ENCODE measurements around the gene ELMO3. TPM values are rescaled to one million over a fixed set of nuclear protein-coding genes. Genes with fewer than 3 reads are reported as not detected.
A peak's percentile ranks its signal among the peaks of the same experiment; 100 is the strongest.

Gene ELMO3, protein sequence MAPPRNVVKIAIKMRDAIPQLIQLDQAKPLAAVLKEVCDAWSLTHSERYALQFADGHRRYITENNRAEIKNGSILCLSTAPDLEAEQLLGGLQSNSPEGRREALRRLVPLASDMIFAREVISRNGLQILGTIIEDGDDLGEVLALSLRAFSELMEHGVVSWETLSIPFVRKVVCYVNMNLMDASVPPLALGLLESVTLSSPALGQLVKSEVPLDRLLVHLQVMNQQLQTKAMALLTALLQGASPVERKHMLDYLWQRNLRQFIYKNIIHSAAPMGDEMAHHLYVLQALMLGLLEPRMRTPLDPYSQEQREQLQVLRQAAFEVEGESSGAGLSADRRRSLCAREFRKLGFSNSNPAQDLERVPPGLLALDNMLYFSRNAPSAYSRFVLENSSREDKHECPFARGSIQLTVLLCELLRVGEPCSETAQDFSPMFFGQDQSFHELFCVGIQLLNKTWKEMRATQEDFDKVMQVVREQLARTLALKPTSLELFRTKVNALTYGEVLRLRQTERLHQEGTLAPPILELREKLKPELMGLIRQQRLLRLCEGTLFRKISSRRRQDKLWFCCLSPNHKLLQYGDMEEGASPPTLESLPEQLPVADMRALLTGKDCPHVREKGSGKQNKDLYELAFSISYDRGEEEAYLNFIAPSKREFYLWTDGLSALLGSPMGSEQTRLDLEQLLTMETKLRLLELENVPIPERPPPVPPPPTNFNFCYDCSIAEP
- 10 to 100 TPM; 24.1 to 40.5 TPM for total RNA-seq

DNA sequence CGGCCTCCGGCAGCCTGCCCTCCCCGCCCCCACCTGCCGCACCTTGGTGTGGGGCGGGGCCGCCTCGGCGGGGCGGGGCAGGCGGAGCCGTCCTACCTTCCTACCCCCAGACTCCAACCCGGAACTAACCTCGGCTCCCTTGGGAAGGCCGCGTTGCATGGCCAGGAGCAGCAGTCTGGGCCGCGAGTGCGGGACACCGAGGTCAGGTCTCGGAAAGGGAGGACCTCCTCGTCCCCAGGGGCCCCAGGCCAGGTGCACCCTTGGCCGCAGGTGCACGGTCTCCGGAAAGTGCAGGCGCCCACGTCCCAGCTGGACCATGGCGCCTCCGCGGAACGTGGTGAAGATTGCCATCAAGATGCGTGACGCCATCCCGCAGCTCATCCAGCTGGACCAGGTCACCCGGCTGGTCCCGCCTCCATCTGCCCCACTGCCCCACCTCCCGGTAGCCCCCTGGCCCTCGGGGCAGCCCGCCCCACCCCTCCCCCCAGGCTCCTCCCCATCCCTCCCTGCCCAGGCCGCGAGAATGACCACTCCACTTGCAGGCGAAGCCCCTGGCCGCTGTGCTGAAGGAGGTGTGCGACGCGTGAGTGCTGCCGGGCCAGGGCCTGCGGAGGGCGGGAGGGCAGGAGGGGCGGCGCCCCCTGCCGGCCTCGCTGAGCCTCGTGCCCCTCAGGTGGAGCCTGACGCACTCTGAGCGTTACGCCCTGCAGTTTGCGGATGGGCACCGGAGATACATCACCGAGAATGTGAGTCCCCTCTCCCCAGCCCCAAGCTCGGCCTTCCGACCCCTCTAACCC is at the start of gene ELMO3:
Gene ELMO3, plus strand, starts transcription at position 121 of the 797 bp plus-strand sequence. Its CDS starts 196 bp downstream, at position 317.
- Histone ChIP-seq H3K9me3 (no peaks in the 10 kb centered on the region), H3K36me3 (replicated peaks in 1 of 2; ENCODE audit: insufficient read depth in 1 of 2, low read depth in 2 of 2) (peaks cover 28 to 49% of the 10 kb centered on the region in 2 donors), H3K4me1 (peaks cover 28% of the 10 kb centered on the region), H3K27ac (peak within 1 kb of the TSS; percentile 67 to 88 (median 76)), H3K27me3 (no peaks in the 10 kb centered on the region), H3K4me3 (peak within 1 kb of the TSS; percentile 49 to 93)
- DNase-seq (peak; percentile 79 to 85 (median 82)), ATAC-seq (peak; percentile 83)
- peak; percentile 65 to 75 (median 74) for TF ChIP-seq POLR2A (IDR thresholded peaks at IDR 0.05)
- TF ChIP-seq, protein P1, sequence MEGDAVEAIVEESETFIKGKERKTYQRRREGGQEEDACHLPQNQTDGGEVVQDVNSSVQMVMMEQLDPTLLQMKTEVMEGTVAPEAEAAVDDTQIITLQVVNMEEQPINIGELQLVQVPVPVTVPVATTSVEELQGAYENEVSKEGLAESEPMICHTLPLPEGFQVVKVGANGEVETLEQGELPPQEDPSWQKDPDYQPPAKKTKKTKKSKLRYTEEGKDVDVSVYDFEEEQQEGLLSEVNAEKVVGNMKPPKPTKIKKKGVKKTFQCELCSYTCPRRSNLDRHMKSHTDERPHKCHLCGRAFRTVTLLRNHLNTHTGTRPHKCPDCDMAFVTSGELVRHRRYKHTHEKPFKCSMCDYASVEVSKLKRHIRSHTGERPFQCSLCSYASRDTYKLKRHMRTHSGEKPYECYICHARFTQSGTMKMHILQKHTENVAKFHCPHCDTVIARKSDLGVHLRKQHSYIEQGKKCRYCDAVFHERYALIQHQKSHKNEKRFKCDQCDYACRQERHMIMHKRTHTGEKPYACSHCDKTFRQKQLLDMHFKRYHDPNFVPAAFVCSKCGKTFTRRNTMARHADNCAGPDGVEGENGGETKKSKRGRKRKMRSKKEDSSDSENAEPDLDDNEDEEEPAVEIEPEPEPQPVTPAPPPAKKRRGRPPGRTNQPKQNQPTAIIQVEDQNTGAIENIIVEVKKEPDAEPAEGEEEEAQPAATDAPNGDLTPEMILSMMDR (IDR thresholded peaks at IDR 0.05), result peak; percentile 39 to 80 (median 68)
- 15 to 24% methylated on average over 6 to 59 of the region's 61 CpGs for WGBS, 2 donors
- intact Hi-C loops (cut with DNase I), result no loop called here

DNA sequence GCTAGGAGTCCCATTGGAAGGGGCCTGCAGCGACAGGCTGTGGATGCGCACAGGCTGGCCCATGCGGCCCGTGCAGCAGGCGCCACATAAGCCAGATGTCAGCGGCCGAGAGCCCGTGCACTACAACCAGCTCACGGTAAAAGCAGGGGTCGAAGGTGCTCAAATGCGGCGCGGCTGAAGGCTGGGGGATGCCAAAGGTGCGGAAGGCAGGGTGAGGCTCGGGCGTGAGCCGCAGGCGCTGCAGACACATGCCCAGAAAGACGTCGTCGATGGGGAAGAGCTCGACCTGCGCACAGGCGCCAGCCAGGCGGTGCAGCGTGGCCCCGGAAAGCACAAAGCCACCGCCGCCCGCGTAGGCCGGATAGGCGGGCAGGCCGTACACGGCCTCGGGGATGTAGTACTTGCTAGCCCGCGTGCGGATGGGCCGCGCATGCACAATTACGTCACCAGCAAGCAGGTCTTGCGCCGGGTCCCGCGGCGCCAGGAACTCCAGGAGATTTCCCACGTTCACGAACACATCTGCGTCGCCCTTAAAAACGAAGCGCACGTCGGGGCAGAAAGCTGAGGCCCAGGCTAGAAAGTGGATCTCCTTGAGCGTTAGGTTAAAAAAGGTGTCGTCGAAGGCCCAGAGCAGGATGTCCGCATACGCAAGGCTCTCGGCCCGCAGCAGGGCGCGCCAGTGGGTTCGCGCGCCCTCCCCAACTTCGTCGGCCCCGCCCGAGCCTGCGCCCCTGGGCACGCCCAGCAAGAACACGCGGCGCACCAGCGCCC is 49.5 kb upstream of the ELMO3 start:
- TF ChIP-seq POLR2A (IDR thresholded peaks at IDR 0.05), result no peak
- TF ChIP-seq, protein P1 (IDR thresholded peaks at IDR 0.05), result no peak
- 54 to 82% methylated on average over 34 to 77 of the region's 77 CpGs for WGBS, 2 donors
- intact Hi-C loops (cut with DNase I), result loop anchor here (5.0 kb wide), 2 partner anchors 132 to 172 kb away; no protein-coding TSS in a partner anchor
- no peaks in the 10 kb centered on the region for H3K27me3 ChIP-seq
- DNase-seq (no peak), ATAC-seq (no peak)
- peaks cover 6 to 13% of the 10 kb centered on the region in 2 donors for H3K36me3 ChIP-seq (replicated peaks in 1 of 2; ENCODE audit: insufficient read depth in 1 of 2, low read depth in 2 of 2)
- H3K9me3 ChIP-seq, result no peaks in the 10 kb centered on the region
- H3K4me1 ChIP-seq, result peaks cover 18% of the 10 kb centered on the region
- no peak overlapping the region for H3K4me3 ChIP-seq
- H3K27ac ChIP-seq, result no peak overlapping the region

DNA sequence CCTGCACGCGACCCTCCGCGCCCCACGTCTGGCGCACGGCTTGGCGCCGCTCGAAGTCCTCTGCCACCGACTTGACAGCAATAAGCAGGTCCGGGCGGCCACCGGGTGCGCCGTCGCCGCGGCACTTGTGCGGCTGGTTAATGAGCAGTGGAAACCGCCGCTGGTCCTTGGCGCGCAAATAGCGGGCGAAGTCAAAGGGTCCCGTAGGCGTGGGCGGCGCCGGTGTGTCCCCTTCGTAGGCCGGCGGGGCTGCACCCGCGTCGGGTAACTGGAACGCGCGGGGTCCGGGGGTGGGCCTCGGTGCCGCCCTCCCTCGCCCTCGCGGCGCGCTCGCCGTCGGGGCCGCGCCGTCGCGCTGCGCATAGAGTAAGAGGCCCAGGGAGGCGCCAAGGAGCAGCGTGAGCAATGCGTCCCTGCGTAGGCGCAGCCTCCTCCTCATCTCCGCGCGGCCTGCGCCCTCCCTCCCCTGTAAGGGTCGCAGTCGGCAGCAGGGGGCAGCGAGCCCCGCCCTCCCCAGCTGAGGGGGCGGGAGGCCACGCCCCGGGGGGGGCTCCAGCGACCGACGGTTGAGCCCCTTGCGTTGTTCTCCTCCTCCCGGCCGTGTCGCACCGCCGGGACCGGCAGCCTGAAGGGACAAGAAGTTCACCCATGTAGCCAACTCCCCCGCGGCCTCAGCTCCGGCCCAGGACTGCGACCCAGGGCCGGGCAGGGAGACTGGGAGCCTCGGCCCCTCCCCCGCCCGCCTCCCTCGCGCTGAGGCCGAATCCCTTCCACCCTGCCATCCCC is 48.7 kb upstream of the ELMO3 start:
- intact Hi-C loops (cut with DNase I), result loop anchor here (5.0 kb wide), 2 partner anchors 133 to 173 kb away; no protein-coding TSS in a partner anchor
- peak overlapping the region; percentile 14 to 31 for H3K4me3 ChIP-seq
- peaks cover 5 to 7% of the 10 kb centered on the region in 2 donors for H3K36me3 ChIP-seq (replicated peaks in 1 of 2; ENCODE audit: insufficient read depth in 1 of 2, low read depth in 2 of 2)
- no peaks in the 10 kb centered on the region for H3K9me3 ChIP-seq
- ATAC-seq (peak; percentile 29), DNase-seq (peak in 2 of 4 donors; percentile 28 to 37)
- peak overlapping the region; percentile 17 to 61 (median 38) for H3K27ac ChIP-seq
- H3K4me1 ChIP-seq, result peaks cover 23% of the 10 kb centered on the region
- peak in 1 of 3 donors; percentile 5 for TF ChIP-seq POLR2A (IDR thresholded peaks at IDR 0.05)
- TF ChIP-seq, protein P1 (IDR thresholded peaks at IDR 0.05), result peak in 1 of 7 experiments; percentile 1
- WGBS, 2 donors, result 6% methylated on average over 91 of the region's 94 CpGs; no CpG with 5 or more reads in 1 of the 2 donors
- H3K27me3 ChIP-seq, result no peaks in the 10 kb centered on the region
